GM18508 (cell line): ENCODE measurements around the gene HES2.
"Not testable (repeated sequence)": the region's sequence is repeated elsewhere in the genome, so short reads cannot be mapped to it uniquely, and the experiment has no call there.

Experiments
- ATAC-seq: cut with Tn5 transposase; IDR thresholded peaks from one replicate; pipeline ENCODE4 v1.9.1; 2021; ENCODE audit warnings: moderate number of reproducible peaks; ENCODE audit not compliant: insufficient read depth, unreplicated experiment

Gene HES2

DNA sequence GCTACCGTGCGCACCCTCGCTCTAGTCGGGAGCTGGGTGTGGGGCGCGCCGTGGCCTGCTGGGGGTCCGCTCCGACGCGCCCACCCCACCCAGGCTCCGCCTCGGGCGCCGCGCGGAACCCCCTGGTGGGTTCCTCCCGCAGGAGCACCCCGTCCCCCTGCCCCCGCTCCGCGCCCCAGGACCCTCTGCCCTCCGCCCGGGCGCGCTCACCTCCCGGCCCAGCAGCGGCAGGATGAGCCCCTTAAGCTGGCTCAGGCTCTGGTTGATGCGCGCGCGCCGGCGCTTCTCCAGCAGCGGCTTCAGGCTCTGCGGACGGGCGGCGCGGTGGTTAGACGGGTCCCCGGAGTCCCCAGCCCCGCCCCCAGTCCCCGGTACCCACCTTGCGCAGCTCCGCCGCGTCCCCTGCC is 319 bp downstream of the HES2 start:
- ATAC-seq: no peak

- ATAC-seq: no peak
Measured at GRCh38 chr1:6418668-6419396, 887 bp downstream of the HES2 start.

- ATAC-seq: no peak
Measured at GRCh38 chr1:6417961-6418667, 1.6 kb downstream of the HES2 start.

DNA sequence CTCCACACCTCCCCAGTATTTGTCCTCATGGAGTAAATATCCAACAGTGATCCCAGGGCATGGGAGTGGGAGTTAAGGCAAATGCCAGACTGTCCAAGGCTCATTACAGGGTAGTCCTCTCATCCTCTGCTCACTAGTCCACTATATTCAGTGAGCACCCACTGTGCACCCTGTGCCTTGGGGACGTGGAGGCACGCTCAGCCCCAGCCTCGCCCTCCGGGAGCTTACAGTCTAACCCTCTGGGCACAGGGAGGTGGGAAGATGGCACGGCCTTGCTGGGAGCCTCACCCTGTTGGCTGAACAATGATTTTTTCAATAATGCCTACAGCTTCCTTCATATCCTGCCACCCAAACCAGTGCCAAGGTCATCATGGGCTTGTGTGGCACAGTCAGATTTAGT is 2.8 kb downstream of the HES2 start:
- ATAC-seq: no peak

DNA sequence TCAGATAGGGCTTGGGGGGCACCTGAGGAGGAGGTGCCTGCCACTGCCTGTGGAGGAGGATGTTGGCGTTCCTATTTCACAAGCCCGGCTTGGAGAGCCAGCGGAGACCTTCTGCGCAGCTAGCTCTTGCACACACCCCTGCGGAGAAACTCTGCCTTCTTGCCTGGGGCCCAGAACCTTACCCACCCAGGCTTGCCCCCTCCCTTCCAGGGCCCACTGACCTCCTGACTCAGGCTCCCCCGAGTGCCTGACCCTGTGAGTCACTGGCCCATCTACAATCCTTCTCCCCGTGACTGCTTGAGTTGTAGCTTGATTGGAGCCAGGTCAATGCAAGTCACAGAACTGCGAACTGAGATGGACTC is 3.4 kb downstream of the HES2 start:
- ATAC-seq: no peak

DNA sequence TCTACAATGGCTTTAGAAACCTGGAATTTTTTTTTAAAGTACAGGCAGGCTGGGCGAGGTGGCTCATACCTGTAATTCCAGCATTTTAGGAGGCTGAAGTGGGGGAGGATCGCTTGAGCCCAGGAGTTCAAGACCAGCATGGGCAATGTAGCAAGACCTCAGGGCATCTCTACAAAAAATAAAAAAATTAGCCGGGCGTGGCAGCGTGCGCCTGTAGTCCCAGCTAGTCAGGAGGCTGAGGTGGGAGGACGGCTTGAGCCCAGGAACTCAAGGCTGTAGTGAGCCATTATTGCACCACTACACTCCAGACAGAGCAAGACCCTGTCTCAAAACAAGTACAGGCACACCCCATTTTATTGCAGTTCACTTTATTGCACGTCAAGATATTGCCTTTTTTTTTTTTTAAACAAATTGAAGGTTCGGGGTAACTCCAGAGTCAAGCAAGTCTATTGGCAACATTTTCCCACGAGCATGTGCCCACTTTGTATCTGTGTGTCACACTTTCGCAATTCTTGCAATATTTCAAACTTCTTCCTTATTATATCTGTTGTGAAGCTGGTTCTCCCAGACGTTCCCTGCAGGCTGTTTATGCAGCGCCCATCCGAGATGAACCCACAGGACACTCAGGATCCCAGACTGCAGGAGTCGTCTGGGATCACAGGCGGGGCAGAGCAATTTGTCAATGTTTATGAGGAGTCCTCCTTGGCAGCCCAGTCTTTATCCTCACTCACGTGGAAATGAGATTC is 4.7 kb downstream of the HES2 start:
- no peak for ATAC-seq

DNA sequence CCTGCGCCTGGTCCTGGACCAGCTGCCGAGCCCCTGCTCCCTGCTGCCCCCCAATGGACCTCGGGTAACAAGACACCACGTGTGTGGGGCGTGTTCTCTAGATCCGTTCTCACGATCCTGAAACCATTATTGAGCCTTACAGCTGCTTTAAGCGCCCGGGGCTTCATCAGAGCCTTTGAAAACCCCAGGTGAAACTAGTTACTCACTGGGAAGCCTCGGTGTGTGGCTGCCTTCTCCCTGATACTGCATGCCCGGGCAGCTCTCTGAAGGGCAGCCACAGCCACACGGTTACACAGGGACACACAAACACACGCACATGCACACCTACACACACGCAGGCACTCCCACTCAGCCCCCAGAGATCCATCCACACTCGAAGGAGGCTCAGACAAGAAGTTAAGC is 5.3 kb downstream of the HES2 start:
- ATAC-seq: no peak

DNA sequence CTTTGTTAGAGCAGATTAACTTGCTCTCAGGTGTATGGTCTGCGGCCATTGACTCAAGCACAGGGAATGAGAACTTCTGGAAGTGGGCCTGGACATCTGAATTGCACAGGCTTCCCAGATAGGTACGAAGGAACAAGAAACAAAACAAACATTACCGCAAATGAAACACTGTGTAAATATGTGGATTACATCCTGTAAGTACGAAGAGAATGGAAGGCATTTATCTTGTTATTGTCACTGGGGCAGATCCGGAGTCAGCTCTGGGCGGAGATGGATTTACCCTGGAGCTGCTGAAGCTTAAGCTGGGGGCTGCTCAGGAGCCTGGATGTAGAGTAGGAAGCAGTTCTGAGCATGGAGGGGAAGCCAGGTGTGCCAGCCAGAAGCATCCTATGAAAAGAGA is 6.8 kb downstream of the HES2 start:
- ATAC-seq: no peak

GRCh38 chr1:6410248-6410893 is 9.3 kb downstream of the HES2 start:
- no peak for ATAC-seq

DNA sequence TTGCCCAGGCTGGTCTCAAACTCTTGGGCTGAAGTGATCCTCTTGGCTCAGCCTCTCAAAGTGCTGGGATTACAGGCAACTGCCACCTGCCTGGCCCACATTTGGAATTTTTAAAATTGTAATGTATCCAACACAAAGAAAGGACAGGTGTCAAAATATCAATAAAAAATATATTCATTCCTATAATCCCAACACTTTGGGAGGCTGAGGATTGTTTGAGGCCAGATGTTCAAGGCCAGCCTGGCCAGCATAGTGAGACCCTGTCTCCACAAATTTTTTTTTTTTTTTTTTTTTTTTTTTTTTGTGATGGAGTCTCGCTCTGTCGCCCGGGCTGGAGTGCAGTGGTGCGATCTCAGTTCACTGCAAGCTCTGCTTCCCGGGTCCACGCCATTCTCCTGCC is 10.0 kb downstream of the HES2 start:
- ATAC-seq: no peak

GRCh38 chr1:6409053-6409452 is 10.7 kb downstream of the HES2 start:
- no peak for ATAC-seq

GRCh38 chr1:6408023-6408422 is 11.7 kb downstream of the HES2 start:
- no peak for ATAC-seq

- no peak for ATAC-seq
Measured at GRCh38 chr1:6401673-6402072, 18.0 kb downstream of the HES2 start.

- ATAC-seq: no peak
Measured at GRCh38 chr1:6399294-6399693, 20.4 kb downstream of the HES2 start.

GRCh38 chr1:6397844-6398441 is 21.8 kb downstream of the HES2 start:
- ATAC-seq: no peak

DNA sequence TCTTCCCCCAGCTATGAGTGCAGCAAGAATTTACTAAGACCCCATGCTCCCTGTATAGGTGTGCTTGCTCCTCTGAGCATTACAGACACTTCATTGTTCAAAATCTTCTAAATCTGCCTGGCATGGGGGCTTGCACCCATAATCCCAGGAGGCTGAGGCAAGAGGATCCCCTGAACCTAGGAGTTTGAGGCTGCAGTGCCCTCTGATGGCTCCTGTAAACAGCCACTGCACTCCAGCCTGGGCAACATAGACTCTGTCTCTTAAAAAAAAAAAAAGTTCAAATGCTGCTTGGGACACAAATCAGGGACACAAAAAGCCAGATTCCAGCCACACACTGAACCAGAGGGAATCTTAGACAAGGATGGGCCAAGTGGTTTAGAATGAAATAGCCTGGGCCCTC is 22.7 kb downstream of the HES2 start:
- ATAC-seq: no peak

- not testable (repeated sequence) for ATAC-seq
Measured at GRCh38 chr1:6395781-6396244, 23.9 kb downstream of the HES2 start.

- ATAC-seq: not testable (repeated sequence)
Measured at GRCh38 chr1:6395130-6395529, 24.6 kb downstream of the HES2 start.

DNA sequence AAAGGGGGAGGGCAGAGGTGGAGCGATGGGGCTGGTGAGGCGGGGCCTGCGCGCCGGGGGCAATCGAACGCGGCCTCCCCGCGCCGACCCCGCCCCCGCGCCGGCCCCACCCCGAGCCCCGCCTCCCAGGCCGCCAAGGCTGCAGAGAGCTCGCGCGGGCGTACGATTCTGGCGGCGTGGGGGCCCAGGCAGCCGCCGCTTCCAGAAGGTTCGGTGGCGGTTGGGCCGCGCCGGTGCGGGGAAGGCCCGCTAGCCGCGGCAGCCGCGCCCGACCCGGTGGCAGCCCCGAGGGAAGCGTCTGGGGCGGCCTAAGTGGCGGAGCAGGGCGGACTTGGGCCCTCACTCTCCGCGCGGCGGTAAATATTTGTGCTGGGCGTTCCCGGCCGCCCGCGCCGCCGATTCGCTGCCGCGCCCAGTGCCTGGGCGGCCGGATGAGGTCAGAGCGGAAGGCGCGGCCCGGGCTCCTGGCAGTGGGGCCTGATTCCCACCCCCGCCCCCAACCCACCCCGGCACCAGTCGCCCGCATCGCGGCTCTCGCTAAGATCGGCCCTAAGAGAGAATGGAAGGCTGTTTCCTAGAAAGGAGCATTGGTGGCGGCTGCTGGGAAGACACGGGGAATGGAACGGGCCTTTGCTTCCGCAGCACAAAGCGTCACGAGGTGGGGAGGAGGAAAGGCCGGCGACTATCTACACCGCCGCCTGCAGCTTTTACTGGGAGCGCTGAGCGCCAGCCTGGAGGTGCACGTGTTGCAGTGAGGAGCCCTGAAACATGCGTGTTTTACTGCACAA is 26.1 kb downstream of the HES2 start, which contains the start of gene ACOT7:
Gene ACOT7, minus strand, starts transcription at position 368 of the 788 bp plus-strand sequence. CDS start 368 bp downstream, outside the sequence.
- ATAC-seq: peak; percentile 38
